Fibroblast of lung (primary cell): ENCODE results near the gene DNAJC12. TPM values are rescaled to one million over a fixed set of nuclear protein-coding genes. Genes with fewer than 3 reads are reported as not detected.

Experiments used
- DNase-seq, 2 donors: peaks; one replicate each; pipeline versions ENCODE4 v3.0.0 to v3.0.0-alpha.2; 2010; ENCODE audit warnings: low read depth in 2 of 2
- H2AFZ ChIP-seq: 2 replicates; pipeline ENCODE4 v1.5.1; 2012; ENCODE audit warnings: low read length, control low read depth, inconsistent platforms
- H3K27ac ChIP-seq: 2 replicates; pipeline ENCODE4 v1.5.1; 2011; ENCODE audit warnings: low read length, control low read depth; ENCODE audit not compliant: insufficient read depth
- H3K27me3 ChIP-seq: 2 replicates; pipeline ENCODE4 v1.5.1; 2011; ENCODE audit warnings: mild to moderate bottlenecking, low read length; ENCODE audit not compliant: control insufficient read depth, insufficient read depth
- H3K36me3 ChIP-seq: 2 replicates; pipeline ENCODE4 v1.5.1; 2011; ENCODE audit warnings: low read length; ENCODE audit not compliant: control insufficient read depth, insufficient read depth
- H3K4me1 ChIP-seq: 2 replicates; pipeline ENCODE4 v1.5.1; 2011; ENCODE audit warnings: low read length; ENCODE audit not compliant: control insufficient read depth, insufficient read depth; ENCODE audit errors: extremely low read depth
- H3K4me2 ChIP-seq: 2 replicates; pipeline ENCODE4 v1.5.1; 2011; ENCODE audit warnings: low read length, control low read depth; ENCODE audit not compliant: insufficient read depth; ENCODE audit errors: extremely low read depth
- H3K4me3 ChIP-seq, 4 experiments: fragments of 200-600 bp in 1 of 4; sonication (generic) in 1 of 4; replicated peaks in 1 of 4; 2 replicates each; pipeline ENCODE4 v1.5.1; 2011 to 2016; ENCODE audit warnings: low read length in 4 of 4, low read depth in 3 of 4, mild to moderate bottlenecking in 3 of 4, control low read depth in 2 of 4, inconsistent platforms in 1 of 4, mixed read lengths in 1 of 4; ENCODE audit not compliant: insufficient read depth in 1 of 4; ENCODE audit errors: control extremely low read depth in 1 of 4
- H3K79me2 ChIP-seq: 2 replicates; pipeline ENCODE4 v1.5.1; 2012; ENCODE audit warnings: mild to moderate bottlenecking, low read length, inconsistent platforms; ENCODE audit not compliant: control insufficient read depth, insufficient read depth
- H3K9ac ChIP-seq: 2 replicates; pipeline ENCODE4 v1.5.1; 2011; ENCODE audit warnings: mild to moderate bottlenecking, low read length, control low read depth; ENCODE audit not compliant: insufficient read depth
- H3K9me3 ChIP-seq: 2 replicates; pipeline ENCODE4 v1.5.1; 2012; ENCODE audit warnings: low read depth, low read length; ENCODE audit not compliant: control insufficient read depth, insufficient read depth
- H4K20me1 ChIP-seq: 2 replicates; pipeline ENCODE4 v1.5.1; 2011; ENCODE audit warnings: low read length; ENCODE audit not compliant: control insufficient read depth, insufficient read depth; ENCODE audit errors: extremely low read depth
- CTCF ChIP-seq, 2 donors: IDR thresholded peaks in 1 of 2; conservative IDR thresholded peaks in 1 of 2; 1 replicate in 1 of 2; 2 replicates in 1 of 2; pipeline ENCODE4 v1.5.1; 2011 to 2012; ENCODE audit warnings: low read length in 2 of 2, control low read depth in 1 of 2, inconsistent platforms in 1 of 2, low read depth in 1 of 2, mild to moderate bottlenecking in 1 of 2
- EZH2 ChIP-seq: IDR thresholded peaks from 2 replicates; pipeline ENCODE4 v1.5.1; 2012; ENCODE audit warnings: low read length, control low read depth, mild to moderate bottlenecking; ENCODE audit errors: missing control alignments
- polyA plus RNA-seq, 2 donors: library from polyadenylated mRNA; depleted of rRNA in 1 of 2; stranded (reverse) in 1 of 2; unstranded in 1 of 2; fragments of >200 nt; gene quantifications; 2 replicates each; pipeline ENCODE4 v1.2.1, GENCODE V29; 2011 to 2012; ENCODE audit warnings: missing spikeins in 1 of 2
- total RNA-seq: library from RNA; depleted of rRNA; stranded (reverse); fragments of >200 nt; gene quantifications from 2 replicates; pipeline ENCODE4 v1.2.1, GENCODE V29; 2014

DNAJC12 gene
- total and polyA plus RNA-seq, 2 donors (not counting 1 experiment from before 2014, with no cell fraction given) = 1.8 to 2.3 TPM

- H3K9ac ChIP-seq = no peak overlapping the region
- no peaks in the 10 kb centered on the region for H3K27me3 ChIP-seq
- no peak overlapping the region for H2AFZ ChIP-seq
- H3K27ac ChIP-seq = no peak overlapping the region
- no peaks in the 10 kb centered on the region for H3K36me3 ChIP-seq
- no peak overlapping the region for H3K4me2 ChIP-seq
- no peak for TF ChIP-seq CTCF (conservative IDR thresholded peaks at IDR 0.05 in 1 of 2, IDR thresholded peaks at IDR 0.05 in 1 of 2; ENCODE audit: low read depth in 1 of 2, low read length in 2 of 2)
- no peak for TF ChIP-seq EZH2
- no peaks in the 10 kb centered on the region for H3K79me2 ChIP-seq
- no peaks in the 10 kb centered on the region for H3K9me3 ChIP-seq
- DNase-seq = no peak
- no peaks in the 10 kb centered on the region for H4K20me1 ChIP-seq
- H3K4me3 ChIP-seq = no peak overlapping the region
- no peaks in the 10 kb centered on the region for H3K4me1 ChIP-seq
Measured at GRCh38 chr10:67809107-67809506, 28.9 kb downstream of the DNAJC12 start.

GRCh38 chr10:67808704-67809103 is 29.3 kb downstream of the DNAJC12 start:
- Histone ChIP-seq H3K36me3 (no peaks in the 10 kb centered on the region), H4K20me1 (no peaks in the 10 kb centered on the region), H3K4me2 (no peak overlapping the region), H3K27me3 (no peaks in the 10 kb centered on the region), H3K4me1 (no peaks in the 10 kb centered on the region), H3K9ac (no peak overlapping the region), H3K79me2 (no peaks in the 10 kb centered on the region), H3K27ac (no peak overlapping the region), H2AFZ (no peak overlapping the region), H3K9me3 (no peaks in the 10 kb centered on the region), H3K4me3 (no peak overlapping the region)
- TF ChIP-seq EZH2 (no peak), CTCF (conservative IDR thresholded peaks at IDR 0.05 in 1 of 2, IDR thresholded peaks at IDR 0.05 in 1 of 2; ENCODE audit: low read depth in 1 of 2, low read length in 2 of 2) (no peak)
- no peak for DNase-seq

GRCh38 chr10:67807855-67808456 is 30.0 kb downstream of the DNAJC12 start:
- Histone ChIP-seq H3K27ac (no peak overlapping the region), H2AFZ (no peak overlapping the region), H3K79me2 (no peaks in the 10 kb centered on the region), H3K36me3 (no peaks in the 10 kb centered on the region), H3K9me3 (no peaks in the 10 kb centered on the region), H3K4me2 (no peak overlapping the region), H3K27me3 (no peaks in the 10 kb centered on the region), H3K4me1 (no peaks in the 10 kb centered on the region), H3K9ac (no peak overlapping the region), H3K4me3 (no peak overlapping the region), H4K20me1 (no peaks in the 10 kb centered on the region)
- no peak for DNase-seq
- TF ChIP-seq CTCF (conservative IDR thresholded peaks at IDR 0.05 in 1 of 2, IDR thresholded peaks at IDR 0.05 in 1 of 2; ENCODE audit: low read depth in 1 of 2, low read length in 2 of 2) (no peak), EZH2 (no peak)
